Upper lobe of left lung (tissue), 4 donors: ENCODE data around the gene PLEKHB2.

Experiments
- CTCF ChIP-seq, 6 experiments: fragments of 450-650 bp in 4 of 6; fragments of 200-600 bp in 2 of 6; sonication (generic) in 2 of 6; IDR thresholded peaks; one replicate each; pipeline ENCODE4 v1.5.1; 2016 to 2019; ENCODE audit warnings: antibody characterized with exemption in 6 of 6
- EP300 ChIP-seq, 4 donors: sonication (generic); formaldehyde crosslinking; IDR thresholded peaks; one replicate each; pipeline ENCODE4 v1.5.1; 2017; ENCODE audit warnings: antibody characterized with exemption in 4 of 4, control low read depth in 2 of 4
- POLR2A ChIP-seq, 4 donors: fragments of 450-650 bp; IDR thresholded peaks; one replicate each; pipeline ENCODE4 v1.5.1; 2016 to 2017; ENCODE audit warnings: antibody characterized with exemption in 4 of 4, mild to moderate bottlenecking in 2 of 4
- POLR2AphosphoS5 ChIP-seq, 2 donors: sonication (generic); formaldehyde crosslinking; IDR thresholded peaks; one replicate each; pipeline ENCODE4 v1.5.1; 2017; ENCODE audit warnings: antibody characterized with exemption in 2 of 2

GRCh38 chr2:131126436-131126835, 21.3 kb downstream of the PLEKHB2 start:
- TF ChIP-seq CTCF (IDR thresholded peaks at IDR 0.05) (no peak), POLR2AphosphoS5 (IDR thresholded peaks at IDR 0.05) (no peak), POLR2A (IDR thresholded peaks at IDR 0.05) (no peak), EP300 (IDR thresholded peaks at IDR 0.05) (no peak)
